Ishikawa (cell line): Measurements from ENCODE around the gene HYOU1.

Experiments used
- CEBPB ChIP-seq: IDR thresholded peaks from 2 replicates; pipeline ENCODE4 v1.6.1; 2012
- CREB1 ChIP-seq: IDR thresholded peaks from 2 replicates; pipeline ENCODE4 v1.6.1; 2012; ENCODE audit warnings: low read depth
- EGR1 ChIP-seq: IDR thresholded peaks from 2 replicates; pipeline ENCODE4 v1.6.1; 2012
- EP300 ChIP-seq: IDR thresholded peaks from 2 replicates; pipeline ENCODE4 v1.6.1; 2012; ENCODE audit warnings: borderline replicate concordance
- FOXM1 ChIP-seq: IDR thresholded peaks from 2 replicates; pipeline ENCODE4 v1.6.1; 2012; ENCODE audit warnings: low read depth, borderline replicate concordance
- MAX ChIP-seq: IDR thresholded peaks from 2 replicates; pipeline ENCODE4 v1.6.1; 2012
- NFIC ChIP-seq: IDR thresholded peaks from 2 replicates; pipeline ENCODE4 v1.6.1; 2012
- RAD21 ChIP-seq: IDR thresholded peaks from 2 replicates; pipeline ENCODE4 v1.6.1; 2012; ENCODE audit warnings: low read depth
- REST ChIP-seq: IDR thresholded peaks from 2 replicates; pipeline ENCODE4 v1.6.1; 2012; ENCODE audit warnings: low read depth, mild to moderate bottlenecking
- TAF1 ChIP-seq: IDR thresholded peaks from 2 replicates; pipeline ENCODE4 v1.6.1; 2012; ENCODE audit warnings: low read depth, mild to moderate bottlenecking
- TCF12 ChIP-seq: IDR thresholded peaks from 2 replicates; pipeline ENCODE4 v1.6.1; 2012; ENCODE audit warnings: low read depth
- TEAD4 ChIP-seq: IDR thresholded peaks from 2 replicates; pipeline ENCODE4 v1.6.1; 2012
- USF1 ChIP-seq: IDR thresholded peaks from 2 replicates; pipeline ENCODE4 v1.6.1; 2012
- YY1 ChIP-seq: IDR thresholded peaks from 2 replicates; pipeline ENCODE4 v1.6.1; 2012; ENCODE audit warnings: low read depth
- ZBTB7A ChIP-seq: IDR thresholded peaks from 2 replicates; pipeline ENCODE4 v1.6.1; 2012; ENCODE audit warnings: low read depth

The HYOU1 gene

GRCh38 chr11:119081682-119082260, 24.8 kb upstream of the HYOU1 start:
- no peak for TF ChIP-seq TAF1
- TF ChIP-seq RAD21: no peak
- no peak for TF ChIP-seq YY1
- no peak for TF ChIP-seq CEBPB
- no peak for TF ChIP-seq CREB1
- TF ChIP-seq ZBTB7A: no peak
- no peak for TF ChIP-seq TEAD4
- TF ChIP-seq FOXM1: no peak
- no peak for TF ChIP-seq MAX
- TF ChIP-seq EP300: no peak
- TF ChIP-seq TCF12: no peak
- no peak for TF ChIP-seq NFIC
- no peak for TF ChIP-seq EGR1
- TF ChIP-seq REST: no peak
- TF ChIP-seq USF1: no peak

GRCh38 chr11:119078675-119079420, 21.8 kb upstream of the HYOU1 start:
- TF ChIP-seq TCF12 (no peak), TEAD4 (no peak), YY1 (no peak), CREB1 (no peak), CEBPB (no peak), USF1 (no peak), FOXM1 (no peak), MAX (no peak), ZBTB7A (no peak), EGR1 (no peak), NFIC (no peak), REST (no peak), RAD21 (no peak), TAF1 (no peak), EP300 (no peak)

- TF ChIP-seq EGR1 (no peak), CEBPB (no peak), TAF1 (no peak), FOXM1 (no peak), EP300 (no peak), ZBTB7A (no peak), NFIC (no peak), RAD21 (no peak), YY1 (no peak), REST (no peak), CREB1 (no peak), TEAD4 (no peak), MAX (no peak), TCF12 (no peak)
These were observed 20.8 kb upstream of the HYOU1 start for GRCh38 chr11:119077839-119078238.
